Activated CD4-positive, alpha-beta T cell treated with anti-CD3 and anti-CD28 coated beads for 1 hour (primary cell): ENCODE measurements around the gene GRAMD4.

Source experiments
- DNase-seq: peaks from one replicate; pipeline ENCODE4 v3.0.0-alpha.2; 2020

The GRAMD4 gene

DNA sequence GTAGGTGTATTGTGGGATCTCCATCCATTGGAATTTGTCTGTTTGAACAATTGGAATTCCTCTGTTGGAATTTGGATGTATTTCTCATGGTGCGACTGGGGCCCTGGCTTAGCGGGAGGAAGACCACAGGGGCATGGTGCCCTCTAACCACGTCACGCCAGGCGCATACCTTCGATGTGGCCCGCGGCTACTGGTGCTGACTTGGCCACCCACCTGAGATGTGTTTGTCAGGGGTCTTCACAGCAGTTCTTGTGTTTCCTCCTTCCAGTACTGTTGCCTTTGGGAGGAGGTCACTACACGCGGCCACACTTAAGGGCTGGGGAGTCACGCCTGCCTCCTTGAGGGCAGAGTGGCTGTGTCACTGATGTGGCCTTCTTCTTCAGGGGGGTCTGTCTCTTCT, 36.6 kb upstream of the GRAMD4 start:
- DNase-seq = no peak

DNA sequence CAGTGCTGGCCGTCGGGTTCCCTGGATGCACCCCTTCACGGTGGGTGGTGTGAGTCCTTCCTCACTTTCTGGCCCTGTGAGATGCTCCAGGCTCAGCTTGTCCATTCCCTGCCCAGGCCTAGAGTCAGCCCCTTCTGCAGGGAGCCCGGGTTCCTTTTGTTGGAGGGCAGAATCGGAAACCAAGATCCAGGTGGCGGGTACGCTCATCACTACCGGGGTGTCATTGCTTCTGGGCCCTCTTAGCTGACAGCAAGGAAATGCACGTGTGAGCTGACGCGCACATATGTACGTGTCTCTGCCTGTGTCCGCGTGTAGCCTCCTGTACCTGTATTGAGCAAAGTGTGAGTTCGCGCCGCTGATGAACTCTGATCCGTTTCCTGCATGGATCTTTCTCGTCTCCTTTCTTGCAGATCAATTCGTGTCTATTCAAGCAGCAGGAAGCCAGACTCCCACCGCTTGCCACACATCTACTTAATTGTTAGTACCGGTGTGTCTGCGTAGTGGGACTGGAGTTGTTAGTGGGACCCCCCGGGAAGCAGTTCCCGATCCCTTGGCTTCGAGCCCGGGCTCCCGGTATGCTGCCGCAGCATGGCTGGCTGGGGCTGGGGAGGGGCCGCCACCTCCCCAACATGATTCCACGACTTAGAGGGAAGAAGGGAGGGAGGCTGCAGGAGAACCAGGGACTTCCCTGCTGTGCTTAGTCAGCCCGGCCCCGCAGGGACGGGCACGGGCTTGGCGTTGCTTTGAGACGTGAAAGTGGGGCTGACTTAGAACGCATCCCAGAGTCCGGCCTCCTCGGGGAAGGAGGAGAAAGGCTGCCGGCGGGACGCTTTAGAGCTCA, 35.9 kb upstream of the GRAMD4 start:
- DNase-seq = no peak

GRCh38 chr22:46585340-46586122, 34.7 kb upstream of the GRAMD4 start:
- DNase-seq = no peak

DNA sequence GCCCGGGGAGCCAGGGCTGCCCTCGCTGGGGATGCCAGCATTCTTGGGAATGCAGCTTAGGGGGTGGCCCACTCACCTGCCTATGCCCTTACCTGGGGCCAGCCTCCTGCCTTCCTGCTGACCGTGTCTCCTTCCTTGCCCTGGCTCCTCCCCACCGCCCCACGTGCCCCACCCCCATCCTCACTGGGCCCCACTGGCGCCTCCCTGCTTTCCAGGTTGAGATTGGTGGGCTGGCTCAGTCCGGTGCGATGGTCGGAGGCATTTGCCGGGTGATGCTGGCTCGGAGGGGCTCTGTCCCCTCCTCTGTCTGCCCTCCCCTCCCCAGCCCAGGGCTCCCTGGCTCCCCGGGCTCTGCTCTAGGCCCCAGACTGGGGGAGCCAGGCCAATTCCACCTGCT, 34.1 kb upstream of the GRAMD4 start:
- no peak for DNase-seq

DNA sequence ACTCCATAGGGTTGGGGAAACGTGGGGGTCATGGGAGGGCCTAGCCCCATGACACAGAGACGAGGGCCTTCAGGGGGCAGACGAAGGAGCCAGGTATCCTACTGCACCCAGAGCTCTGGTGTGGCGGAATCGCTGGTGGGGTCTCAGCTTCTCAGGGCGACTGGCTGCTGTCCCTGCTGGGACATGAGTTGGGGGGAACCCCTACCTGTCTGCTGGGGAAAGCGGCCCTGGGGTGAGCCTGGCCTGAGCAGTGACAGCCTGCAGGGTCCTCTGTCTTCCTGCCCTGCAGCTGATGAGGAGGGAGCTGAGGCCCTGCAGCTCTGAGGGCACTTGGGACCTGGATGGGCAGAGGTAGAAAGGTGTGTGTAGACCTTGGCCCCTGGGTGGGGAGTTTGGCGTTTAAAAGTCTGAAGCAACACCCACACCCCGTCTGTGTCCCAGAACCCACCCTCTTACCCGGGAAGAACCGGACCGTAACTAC, 33.6 kb upstream of the GRAMD4 start:
- DNase-seq = no peak

DNA sequence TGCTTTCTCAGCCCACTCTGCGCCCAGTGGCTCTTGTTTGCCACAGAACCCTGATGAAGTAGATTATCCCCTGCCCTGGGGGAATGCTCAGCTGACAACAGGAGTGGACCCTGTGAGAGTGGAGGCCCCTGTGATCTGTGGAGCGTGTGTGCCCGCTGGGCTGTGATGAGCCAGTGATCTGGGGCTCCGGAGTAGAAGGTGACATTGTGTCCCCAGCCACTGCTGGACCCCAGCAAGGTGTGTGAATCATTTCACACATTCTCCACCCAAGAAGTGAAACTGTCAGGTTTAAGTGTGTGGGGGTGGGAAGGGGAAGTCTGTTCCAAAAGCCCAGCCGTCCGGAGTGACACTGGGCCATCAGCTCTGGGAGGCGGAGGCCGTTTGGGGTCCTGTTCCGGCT, 33.1 kb upstream of the GRAMD4 start:
- no peak for DNase-seq

DNA sequence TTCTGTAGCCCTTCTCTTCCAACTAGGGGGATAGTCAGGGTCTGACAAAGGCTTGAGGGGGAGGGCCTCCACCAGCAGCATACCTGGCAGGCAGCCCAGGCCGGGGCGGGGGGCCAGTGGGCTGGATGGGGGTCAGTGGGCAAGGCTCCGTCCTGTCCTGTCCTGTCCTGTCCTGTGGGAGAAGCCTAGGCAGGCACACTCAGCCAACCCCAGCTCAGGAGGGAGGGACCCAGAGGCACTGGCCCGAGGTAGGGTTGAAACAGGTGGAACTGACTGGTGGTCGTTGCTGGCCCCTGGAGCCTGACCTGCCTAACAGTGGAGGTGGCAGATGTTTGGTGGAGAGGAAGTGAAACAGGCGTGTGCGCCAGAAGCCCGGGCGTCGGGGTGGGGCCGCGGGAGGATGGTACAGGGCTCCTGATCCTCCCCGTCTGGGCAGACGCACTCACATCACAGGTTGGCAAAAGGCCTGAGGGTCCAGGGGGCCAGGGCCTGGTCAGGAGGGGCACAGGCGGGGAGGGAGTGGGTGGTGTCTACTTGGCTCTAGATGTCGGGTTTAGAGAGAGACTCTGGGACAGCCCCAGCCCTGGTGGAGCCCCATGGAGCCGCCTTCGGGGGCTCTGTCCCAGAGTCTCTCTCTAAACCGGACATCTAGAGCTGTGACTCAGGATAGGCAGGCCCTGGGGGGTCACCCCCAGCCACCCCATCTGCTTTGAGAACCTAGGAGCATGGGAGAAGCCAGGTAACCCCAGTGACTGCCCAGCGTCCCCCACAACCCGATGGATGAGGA, 32.5 kb upstream of the GRAMD4 start:
- no peak for DNase-seq

DNA sequence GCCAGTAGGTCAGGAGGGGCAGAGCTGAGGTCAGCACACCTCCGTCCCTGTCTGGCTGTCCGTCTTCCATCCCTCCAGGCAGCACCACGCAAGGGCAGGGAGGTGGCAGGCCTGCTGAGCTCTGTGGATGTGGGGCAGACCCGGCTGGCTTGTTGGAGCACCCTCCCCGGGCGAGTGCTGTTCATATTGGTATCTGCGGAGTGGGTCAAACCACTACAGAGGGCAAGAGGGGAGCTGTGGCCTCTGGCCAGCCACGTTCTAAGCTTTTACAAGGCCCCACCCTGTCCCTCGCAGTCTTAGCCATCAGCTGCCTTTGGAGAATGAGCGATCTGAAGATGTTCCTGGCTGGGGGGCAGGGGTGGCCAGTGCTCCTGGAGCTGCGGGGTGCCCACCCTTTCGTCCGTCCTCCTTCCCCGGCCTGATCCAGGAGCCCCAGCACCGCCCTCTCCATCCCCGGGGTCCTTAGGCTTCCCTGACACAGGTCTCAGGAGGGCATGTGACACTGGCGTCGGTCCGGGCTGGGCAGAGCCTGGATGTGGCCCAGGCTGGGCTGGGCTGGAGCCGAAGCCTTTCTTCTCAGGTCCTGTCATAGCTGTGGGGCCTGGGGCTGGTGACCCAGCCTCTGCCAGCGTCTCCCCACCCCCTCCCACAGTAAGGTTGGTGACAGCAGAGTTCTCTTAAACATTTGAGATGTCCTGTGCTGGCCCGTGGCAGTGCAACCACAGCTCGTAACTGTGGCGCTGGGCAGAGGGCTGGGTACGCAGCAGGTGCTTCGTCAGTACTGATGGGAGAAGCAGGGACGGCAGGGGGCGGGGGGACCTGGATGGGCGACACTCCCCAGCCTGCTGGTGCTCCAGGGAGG, 31.7 kb upstream of the GRAMD4 start:
- no peak for DNase-seq

GRCh38 chr22:46589141-46589748, 30.9 kb upstream of the GRAMD4 start:
- DNase-seq = no peak

- no peak for DNase-seq
These were observed 30.3 kb upstream of the GRAMD4 start for GRCh38 chr22:46589871-46590271.

DNA sequence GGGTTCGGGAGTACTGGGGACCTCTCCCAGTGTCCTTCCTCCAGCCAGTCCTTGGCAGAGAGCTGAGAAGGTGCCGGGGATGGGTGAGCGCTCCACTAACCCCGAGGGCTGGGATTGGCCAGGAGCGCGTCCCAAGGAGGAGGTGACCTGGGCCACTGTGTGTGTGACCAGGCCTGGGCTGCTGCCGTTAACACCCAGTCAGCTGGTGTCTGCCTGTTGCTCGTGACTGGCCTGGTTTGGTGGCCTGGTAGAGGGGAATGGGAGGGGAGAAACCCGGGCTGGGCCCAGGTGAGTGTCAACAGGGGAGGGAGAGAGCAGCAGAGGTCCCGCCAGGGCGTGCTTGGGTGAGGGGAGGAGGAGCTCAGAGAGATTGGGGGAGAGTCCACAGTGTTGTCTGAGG, 29.9 kb upstream of the GRAMD4 start:
- DNase-seq = no peak

- DNase-seq = no peak
These were observed 28.3 kb upstream of the GRAMD4 start for GRCh38 chr22:46591930-46592329.

GRCh38 chr22:46592390-46592872, 27.8 kb upstream of the GRAMD4 start:
- DNase-seq = no peak

GRCh38 chr22:46593211-46593681, 26.9 kb upstream of the GRAMD4 start:
- no peak for DNase-seq

DNA sequence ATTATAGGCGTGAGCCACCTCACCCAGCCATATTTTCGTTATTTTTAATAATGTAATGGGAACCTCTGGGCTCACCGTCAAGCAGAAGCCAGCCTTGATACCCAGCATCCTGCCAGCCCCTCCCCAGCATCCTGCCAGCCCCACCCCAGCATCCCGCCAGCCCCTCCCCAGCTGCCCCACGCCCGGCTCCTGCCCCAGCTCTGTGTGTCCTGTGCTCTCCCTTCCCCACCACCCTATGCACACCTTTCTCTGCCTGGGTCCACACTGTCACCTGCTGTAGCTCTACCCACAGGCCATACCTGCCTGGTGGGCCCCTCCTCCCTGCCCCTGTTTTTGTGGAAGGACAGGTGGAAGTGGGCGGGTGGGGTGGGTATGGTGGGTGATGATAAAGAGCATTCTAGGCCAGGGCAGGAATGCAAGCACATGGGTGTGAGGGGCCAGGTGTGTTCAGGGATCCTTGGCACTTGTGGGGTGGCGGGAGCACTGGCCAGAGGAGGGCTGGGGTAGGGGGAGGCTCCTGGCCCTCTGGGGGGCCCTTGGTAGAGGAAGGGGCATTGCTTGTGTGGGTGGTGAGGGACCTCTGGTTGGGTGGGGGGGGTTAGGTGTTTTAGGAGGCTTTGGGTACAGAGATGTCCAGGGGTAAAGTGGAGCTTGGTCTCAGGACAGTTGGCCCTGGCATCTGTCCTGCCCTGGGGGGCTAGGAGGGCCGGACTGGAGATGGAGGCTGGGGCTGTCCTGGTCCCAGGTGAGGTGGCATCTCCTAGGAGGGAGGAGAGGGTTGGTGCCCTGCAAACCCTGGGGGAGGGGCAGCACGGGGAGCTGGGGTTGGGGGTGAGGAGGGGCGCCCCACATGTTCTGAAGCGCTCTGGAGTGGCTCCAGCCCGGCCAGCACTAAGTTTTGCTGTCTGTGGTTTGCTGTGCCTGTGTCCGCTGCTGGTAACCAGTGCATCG, 25.9 kb upstream of the GRAMD4 start:
- DNase-seq = no peak

DNA sequence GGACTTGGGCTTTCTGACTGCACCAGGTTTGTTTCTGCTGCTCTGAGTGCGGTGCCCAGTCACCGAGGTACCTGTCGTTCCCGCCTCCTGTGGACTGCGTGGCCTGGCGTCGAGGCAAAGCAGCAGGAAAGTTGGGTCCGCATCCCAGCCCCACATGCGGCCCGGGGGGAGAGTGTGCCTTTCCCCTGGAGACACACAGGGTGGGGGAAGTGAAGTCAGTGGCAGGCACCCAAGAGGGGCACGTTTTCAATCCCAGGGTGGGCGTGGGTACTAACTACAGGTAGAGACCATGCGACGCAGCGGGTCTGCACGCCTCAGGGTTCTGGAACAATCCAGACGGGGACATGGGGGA, 25.3 kb upstream of the GRAMD4 start:
- DNase-seq = no peak

DNA sequence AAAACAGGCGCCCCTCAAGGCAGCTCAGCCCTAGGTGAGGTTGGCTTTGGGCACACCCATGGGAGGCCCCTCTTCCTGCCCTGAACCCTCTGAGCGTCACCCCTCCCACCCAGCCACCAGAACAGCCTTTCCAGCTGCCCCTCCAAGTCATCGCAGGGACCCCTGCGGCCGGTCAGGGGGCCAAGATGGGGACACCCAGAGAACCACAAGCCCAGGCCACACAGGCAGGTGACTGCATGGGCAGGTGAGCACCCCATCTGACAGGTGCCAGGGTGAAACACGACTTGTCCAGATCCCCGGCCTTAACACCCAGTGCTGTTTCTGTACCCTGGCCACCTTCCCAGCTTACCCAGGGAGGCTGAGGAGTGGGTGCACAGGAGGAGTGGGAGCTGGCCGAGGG, 24.6 kb upstream of the GRAMD4 start:
- no peak for DNase-seq

DNA sequence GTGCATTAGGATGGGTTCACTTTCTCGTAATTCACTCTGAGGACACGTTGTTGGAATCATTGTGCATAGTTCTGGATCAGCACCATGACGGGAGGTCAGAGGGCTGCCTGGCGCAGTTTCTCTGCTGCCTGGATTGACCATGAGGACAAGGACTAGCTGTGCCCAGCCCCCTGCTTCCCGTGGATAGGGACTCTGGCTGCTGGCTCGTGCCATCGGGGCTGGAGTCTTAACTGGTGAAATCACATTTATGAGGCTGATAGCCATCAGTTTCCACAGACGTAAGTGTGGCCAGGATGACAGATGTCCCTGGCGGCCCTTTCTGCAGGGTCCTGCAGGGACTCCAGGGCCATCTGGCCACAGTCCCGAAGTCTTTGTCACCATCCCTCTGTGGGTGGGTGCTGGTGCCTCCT, 24.1 kb upstream of the GRAMD4 start:
- no peak for DNase-seq

- DNase-seq = no peak
These were observed 23.4 kb upstream of the GRAMD4 start for GRCh38 chr22:46596819-46597218.

DNA sequence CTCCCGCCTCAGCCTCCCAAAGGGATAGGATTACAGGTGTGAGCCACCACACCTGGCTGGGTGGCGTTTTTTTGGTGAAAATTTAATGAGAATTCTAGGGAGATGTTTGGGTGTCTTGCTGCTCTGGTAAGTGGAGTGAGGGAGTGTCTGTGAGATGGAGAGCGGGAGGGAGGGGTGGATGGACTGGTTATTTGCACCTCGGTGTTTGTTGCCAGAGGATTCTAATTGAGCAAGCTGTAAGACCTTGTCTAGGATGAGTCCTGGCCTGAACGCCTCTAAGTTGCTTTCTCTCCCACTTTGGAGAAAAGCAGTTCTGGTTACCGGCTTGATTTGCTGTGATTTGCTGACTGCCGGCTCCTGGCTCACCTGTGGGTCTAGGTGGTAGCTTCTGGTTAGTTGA, 22.0 kb upstream of the GRAMD4 start:
- DNase-seq = no peak
